ENCODE data around the gene FOXP4.

DNA sequence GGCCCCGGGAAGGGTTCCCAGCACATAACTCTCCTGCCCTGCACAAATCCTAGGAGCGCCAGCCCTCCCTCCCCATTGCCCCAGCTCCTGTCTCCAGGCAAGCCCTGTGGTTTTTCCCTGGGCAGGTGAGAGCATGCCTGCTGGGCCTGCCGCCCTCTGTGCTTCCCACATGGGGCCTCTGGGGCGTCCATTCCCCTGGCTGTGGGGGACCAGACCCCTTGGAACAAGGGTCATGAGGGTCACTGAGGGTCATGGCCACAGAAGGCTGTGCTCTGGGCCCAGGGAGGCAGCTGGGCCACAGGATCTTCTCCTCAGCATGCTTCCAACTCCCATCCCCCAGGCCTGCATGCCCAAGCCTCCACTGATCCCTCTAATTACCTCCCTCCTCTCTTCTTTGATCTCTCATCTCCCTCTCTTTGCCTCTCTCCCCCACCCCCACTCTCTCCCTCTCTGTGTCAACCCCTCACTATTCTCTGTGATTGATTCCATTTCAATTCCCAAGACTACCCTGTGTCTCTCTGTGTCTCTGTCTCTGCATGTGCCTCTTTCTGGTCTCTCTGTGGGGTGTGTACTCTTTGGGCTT is 98.2 kb downstream of the FOXP4 start:
- TF ChIP-seq, protein P1, sequence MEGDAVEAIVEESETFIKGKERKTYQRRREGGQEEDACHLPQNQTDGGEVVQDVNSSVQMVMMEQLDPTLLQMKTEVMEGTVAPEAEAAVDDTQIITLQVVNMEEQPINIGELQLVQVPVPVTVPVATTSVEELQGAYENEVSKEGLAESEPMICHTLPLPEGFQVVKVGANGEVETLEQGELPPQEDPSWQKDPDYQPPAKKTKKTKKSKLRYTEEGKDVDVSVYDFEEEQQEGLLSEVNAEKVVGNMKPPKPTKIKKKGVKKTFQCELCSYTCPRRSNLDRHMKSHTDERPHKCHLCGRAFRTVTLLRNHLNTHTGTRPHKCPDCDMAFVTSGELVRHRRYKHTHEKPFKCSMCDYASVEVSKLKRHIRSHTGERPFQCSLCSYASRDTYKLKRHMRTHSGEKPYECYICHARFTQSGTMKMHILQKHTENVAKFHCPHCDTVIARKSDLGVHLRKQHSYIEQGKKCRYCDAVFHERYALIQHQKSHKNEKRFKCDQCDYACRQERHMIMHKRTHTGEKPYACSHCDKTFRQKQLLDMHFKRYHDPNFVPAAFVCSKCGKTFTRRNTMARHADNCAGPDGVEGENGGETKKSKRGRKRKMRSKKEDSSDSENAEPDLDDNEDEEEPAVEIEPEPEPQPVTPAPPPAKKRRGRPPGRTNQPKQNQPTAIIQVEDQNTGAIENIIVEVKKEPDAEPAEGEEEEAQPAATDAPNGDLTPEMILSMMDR (conservative IDR thresholded peaks at IDR 0.05), result no peak
- no peak for TF ChIP-seq ZFX (IDR thresholded peaks at IDR 0.05)
